ENCODE data around the gene SEMA5B.

The SEMA5B gene

GRCh38 chr3:122943828-122944190 is 83.8 kb downstream of the SEMA5B start:
- no peak for DNase-seq

- peak; percentile 49 for DNase-seq
These were observed 84.4 kb downstream of the SEMA5B start for GRCh38 chr3:122942937-122943827.

- no peak for DNase-seq
These were observed 85.3 kb downstream of the SEMA5B start for GRCh38 chr3:122942239-122942638.

GRCh38 chr3:122941228-122942206 is 86.0 kb downstream of the SEMA5B start:
- DNase-seq, result no peak

GRCh38 chr3:122940628-122941086 is 86.9 kb downstream of the SEMA5B start:
- DNase-seq, result no peak

- DNase-seq, result no peak
These were observed 88.7 kb downstream of the SEMA5B start for GRCh38 chr3:122938783-122939425.

- no peak for DNase-seq
These were observed 89.8 kb downstream of the SEMA5B start for GRCh38 chr3:122937745-122938144.

GRCh38 chr3:122936986-122937385 is 90.6 kb downstream of the SEMA5B start:
- no peak for DNase-seq

- DNase-seq, result no peak
These were observed 91.2 kb downstream of the SEMA5B start for GRCh38 chr3:122936335-122936734.

GRCh38 chr3:122934251-122934650 is 93.3 kb downstream of the SEMA5B start:
- DNase-seq, result no peak

- DNase-seq, result no peak
These were observed 95.2 kb downstream of the SEMA5B start for GRCh38 chr3:122932251-122932967.

GRCh38 chr3:122931636-122932035 is 95.9 kb downstream of the SEMA5B start:
- no peak for DNase-seq

- no peak for DNase-seq
These were observed 97.2 kb downstream of the SEMA5B start for GRCh38 chr3:122930063-122930997.

- DNase-seq, result no peak
These were observed 98.1 kb downstream of the SEMA5B start for GRCh38 chr3:122929188-122930062.

- no peak for DNase-seq
These were observed 99.0 kb downstream of the SEMA5B start for GRCh38 chr3:122928396-122929187.

GRCh38 chr3:122927726-122928125 is 99.8 kb downstream of the SEMA5B start:
- DNase-seq, result no peak

GRCh38 chr3:122926811-122927210 is 100.8 kb downstream of the SEMA5B start:
- DNase-seq, result no peak

- no peak for DNase-seq
These were observed 101.2 kb downstream of the SEMA5B start for GRCh38 chr3:122926322-122926721.

GRCh38 chr3:122925756-122926155 is 101.8 kb downstream of the SEMA5B start:
- DNase-seq, result no peak
